GM13977 (cell line): ENCODE data around the gene GPATCH11.

Experiments
- DNase-seq: peaks from one replicate; pipeline ENCODE4 v3.0.0; 2012; ENCODE audit warnings: low spot score
- CTCF ChIP-seq: IDR thresholded peaks from 2 replicates; pipeline ENCODE4 v1.5.1; 2012; ENCODE audit warnings: mild to moderate bottlenecking, control low read depth; ENCODE audit not compliant: insufficient read depth; ENCODE audit errors: extremely low read depth, missing control alignments
- in situ Hi-C: fragments of 300-500 bp; cut with MboI; formaldehyde crosslinking; loops from one replicate; pipeline ENCODE4 v1.12.0; 2022; ENCODE audit warnings: low sequenced_read_pairs, low pct_unique_long_range_greater_than_20kb, mixed read lengths, inconsistent platforms; ENCODE audit not compliant: unreplicated experiment

The GPATCH11 gene

DNA sequence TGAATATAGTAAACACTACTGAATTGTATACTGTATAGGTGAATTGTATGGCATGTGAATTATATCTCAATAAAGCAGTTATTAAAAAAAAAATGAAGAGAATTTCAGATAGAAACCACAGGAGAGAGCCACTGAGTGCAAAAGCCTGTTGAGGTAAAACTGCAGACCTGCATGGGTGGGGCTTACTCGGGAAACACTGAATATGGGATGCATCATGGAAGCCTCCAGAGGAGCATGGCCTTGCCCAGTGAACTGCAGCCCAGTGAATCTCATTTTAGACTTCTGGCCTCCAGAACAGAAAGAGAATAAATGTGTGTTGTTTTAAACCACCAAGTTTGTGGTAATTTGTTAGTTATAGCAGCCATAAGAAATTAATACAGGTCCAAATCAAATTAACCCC lies 15.7 kb downstream of the GPATCH11 start:
- in situ Hi-C loops = no loop called here

DNA sequence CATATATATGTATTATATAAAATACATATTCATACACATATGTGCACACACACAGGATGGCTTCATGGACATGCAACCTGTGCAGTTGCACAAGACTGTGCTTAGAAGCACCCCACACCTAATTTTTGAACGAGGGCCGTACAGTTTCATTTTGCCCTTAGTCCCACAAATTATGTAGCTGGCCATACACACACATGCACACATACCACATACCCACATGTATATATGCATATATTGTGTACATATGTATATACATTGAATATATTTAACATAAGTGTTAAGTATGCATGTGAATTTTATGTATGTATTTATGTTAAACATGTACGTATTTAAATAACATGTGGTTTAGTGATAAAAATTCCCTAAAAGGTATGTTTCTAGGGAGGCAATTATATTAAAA lies 18.3 kb downstream of the GPATCH11 start:
- no peak for TF ChIP-seq CTCF
- DNase-seq = no peak
- in situ Hi-C loops = no loop called here

More for the DNA sequence above, 15.7 kb downstream of the GPATCH11 start:
- no peak for DNase-seq
- TF ChIP-seq CTCF = no peak

DNA sequence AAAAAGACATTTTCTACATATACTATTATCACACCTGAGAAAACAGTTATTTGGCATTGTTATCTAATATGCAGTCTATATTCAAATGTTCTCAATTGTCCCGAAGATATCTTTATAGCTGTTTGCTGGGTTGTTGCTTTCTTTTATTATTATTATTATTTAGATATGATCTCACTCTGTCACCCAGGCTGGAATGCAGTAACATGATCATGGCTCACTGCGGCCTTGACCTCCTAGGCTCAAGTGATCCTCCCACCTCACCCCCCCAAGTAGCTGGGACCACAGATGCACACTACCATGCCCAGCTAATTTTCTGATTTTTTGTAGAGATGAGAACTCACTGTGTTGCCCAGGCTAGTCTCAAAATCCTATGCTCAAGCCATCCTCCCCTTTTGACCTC lies 19.9 kb downstream of the GPATCH11 start:
- no peak for DNase-seq
- no peak for TF ChIP-seq CTCF
- in situ Hi-C loops = no loop called here

DNA sequence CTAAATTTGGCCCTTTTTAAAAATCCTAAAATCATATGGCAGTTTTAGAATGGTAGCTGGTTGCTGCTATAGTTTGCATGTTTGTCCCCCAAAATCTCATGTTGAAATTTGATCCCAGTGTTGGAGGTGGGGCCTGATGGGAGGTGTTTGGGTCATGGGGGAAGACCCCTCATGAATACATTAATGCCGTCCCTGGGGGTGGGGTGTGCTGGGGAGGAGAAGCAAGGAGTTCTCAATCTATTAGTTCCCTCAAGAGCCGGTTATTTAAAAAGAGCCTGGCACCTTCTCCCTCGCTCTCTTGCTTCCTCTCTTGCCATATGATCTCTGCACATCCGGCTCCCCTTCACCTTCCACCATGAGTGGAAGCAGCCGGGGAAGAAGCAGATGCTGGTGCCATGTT lies 20.8 kb downstream of the GPATCH11 start:
- in situ Hi-C loops = no loop called here
- DNase-seq = no peak

DNA sequence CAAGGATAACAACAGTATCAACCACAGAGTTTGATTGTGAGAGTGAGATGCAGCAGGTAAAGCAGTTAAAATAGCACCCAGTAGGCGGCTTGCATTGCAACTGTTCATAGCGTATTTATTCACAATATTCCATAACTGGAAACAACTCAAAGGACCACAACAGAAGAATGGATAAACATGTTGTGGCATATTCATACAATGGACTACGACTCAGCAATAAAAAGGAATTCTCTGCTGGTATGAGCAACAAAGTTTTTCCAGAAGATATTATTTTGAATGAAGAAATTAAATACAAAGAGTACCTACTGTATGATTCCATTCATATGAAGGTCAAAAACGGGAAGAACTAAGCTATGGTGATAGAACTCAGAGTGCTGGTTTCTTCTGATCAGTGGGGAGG lies 25.2 kb downstream of the GPATCH11 start:
- in situ Hi-C loops = no loop called here
- no peak for TF ChIP-seq CTCF
- no peak for DNase-seq

More for the DNA sequence above, 20.8 kb downstream of the GPATCH11 start:
- no peak for TF ChIP-seq CTCF

DNA sequence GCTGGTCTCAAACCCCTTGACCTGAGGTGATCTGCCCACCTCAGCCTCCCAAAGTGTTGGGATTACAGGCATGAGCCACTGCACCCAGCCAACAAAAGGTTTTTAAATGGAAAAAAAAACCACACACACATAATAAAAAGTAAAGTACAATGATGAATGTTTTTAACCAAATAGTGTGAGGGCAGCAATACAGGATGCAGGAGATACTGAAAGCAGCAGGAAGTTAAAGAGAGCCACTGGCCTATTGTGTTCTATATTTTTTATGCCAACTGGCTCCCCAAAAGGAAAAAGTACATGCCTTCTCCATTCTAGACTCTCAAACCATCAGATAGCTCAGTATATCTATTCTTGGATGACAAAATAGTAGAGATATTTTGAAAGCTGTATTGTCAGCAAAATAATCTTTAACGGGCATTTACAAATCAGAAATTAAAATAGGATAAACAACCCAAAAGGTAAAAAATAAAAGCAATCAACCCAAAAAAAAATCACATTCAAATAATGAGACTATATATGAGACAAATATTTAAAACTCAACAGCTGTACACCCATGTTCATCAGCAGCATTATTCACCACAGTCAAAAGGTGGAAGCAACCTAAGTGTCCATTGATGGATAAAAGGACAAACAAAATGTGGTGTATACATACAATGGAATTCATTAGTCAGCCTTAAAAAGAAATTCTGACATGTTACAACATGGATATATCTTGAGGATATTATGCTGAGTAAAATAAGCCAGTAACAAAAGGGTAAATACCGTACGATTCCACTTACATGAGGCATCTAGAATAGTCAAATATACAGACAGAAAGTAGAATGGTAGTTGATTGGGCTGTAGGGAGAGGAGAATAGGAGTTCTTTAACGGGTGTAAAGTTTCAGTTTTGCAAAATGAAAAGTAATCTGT lies 26.2 kb downstream of the GPATCH11 start:
- in situ Hi-C loops = no loop called here
- no peak for TF ChIP-seq CTCF
- DNase-seq = no peak
